Measurements from ENCODE around the gene C16orf86.

The C16orf86 gene

GRCh38 chr16:67666559-67667452, at the start of gene C16orf86, which contains the start of gene ENKD1:
Gene C16orf86 (plus strand): TSS chr16:67666814. CDS start chr16:67666971, 157 bp downstream.
Gene ENKD1 (minus strand): TSS chr16:67666750. CDS start chr16:67666442, 308 bp downstream.
- DNase-seq: peak; percentile 70

- DNase-seq: no peak
These were observed 38.4 kb upstream of the C16orf86 start for GRCh38 chr16:67628216-67628615.

GRCh38 chr16:67632415-67633172, 34.0 kb upstream of the C16orf86 start:
- DNase-seq: no peak

GRCh38 chr16:67636713-67637112, 29.9 kb upstream of the C16orf86 start:
- DNase-seq: no peak

GRCh38 chr16:67637625-67638024, 29.0 kb upstream of the C16orf86 start:
- no peak for DNase-seq

GRCh38 chr16:67641779-67642708, 24.6 kb upstream of the C16orf86 start:
- no peak for DNase-seq

- no peak for DNase-seq
These were observed 22.6 kb upstream of the C16orf86 start for GRCh38 chr16:67644038-67644437.

GRCh38 chr16:67645397-67646121, 21.1 kb upstream of the C16orf86 start:
- no peak for DNase-seq

- DNase-seq: no peak
These were observed 19.4 kb upstream of the C16orf86 start for GRCh38 chr16:67647111-67647651.

GRCh38 chr16:67647681-67648080, 18.9 kb upstream of the C16orf86 start:
- no peak for DNase-seq

- DNase-seq: no peak
These were observed 18.4 kb upstream of the C16orf86 start for GRCh38 chr16:67648088-67648763.

- DNase-seq: no peak
These were observed 17.7 kb upstream of the C16orf86 start for GRCh38 chr16:67648764-67649407.

- DNase-seq: no peak
These were observed 17.1 kb upstream of the C16orf86 start for GRCh38 chr16:67649494-67649931.

GRCh38 chr16:67650023-67650422, 16.6 kb upstream of the C16orf86 start:
- no peak for DNase-seq

GRCh38 chr16:67651039-67651438, 15.6 kb upstream of the C16orf86 start:
- DNase-seq: no peak

- no peak for DNase-seq
These were observed 14.8 kb upstream of the C16orf86 start for GRCh38 chr16:67651847-67652246.

- DNase-seq: no peak
These were observed 14.0 kb upstream of the C16orf86 start for GRCh38 chr16:67652578-67653127.

GRCh38 chr16:67653128-67653788, 13.4 kb upstream of the C16orf86 start:
- no peak for DNase-seq

- DNase-seq: no peak
These were observed 12.7 kb upstream of the C16orf86 start for GRCh38 chr16:67653789-67654402.

Data from activated T-cell treated with anti-CD3 and anti-CD28 coated beads for 4 hours (primary cell).